Neural crest cell (in vitro differentiated cells): ENCODE data around the gene RER1. TPM values are rescaled to one million over a fixed set of nuclear protein-coding genes. Genes with fewer than 3 reads are reported as not detected.
A peak's percentile ranks its signal among the peaks of the same experiment; 100 is the strongest.

Experiments used
- DNase-seq: peaks from one replicate; pipeline ENCODE4 v3.0.0; 2021; ENCODE audit warnings: low read depth, mixed read lengths, low spot score
- H3K27ac Mint-ChIP-seq: one replicate; pipeline ENCODE4 v1.8.0; 2021; ENCODE audit warnings: mild to moderate bottlenecking, mixed read lengths; ENCODE audit not compliant: unreplicated experiment
- H3K27me3 Mint-ChIP-seq: 2 replicates; pipeline ENCODE4 v1.8.0; 2021; ENCODE audit warnings: low read depth, mild to moderate bottlenecking, mixed read lengths
- H3K36me3 Mint-ChIP-seq: 2 replicates; pipeline ENCODE4 v1.8.0; 2021; ENCODE audit warnings: low read depth, mild to moderate bottlenecking, mixed read lengths
- H3K4me1 Mint-ChIP-seq: 2 replicates; pipeline ENCODE4 v1.8.0; 2021; ENCODE audit warnings: mixed read lengths
- H3K4me3 Mint-ChIP-seq: one replicate; pipeline ENCODE4 v1.8.0; 2021; ENCODE audit warnings: mild to moderate bottlenecking, mixed read lengths
- H3K9me3 Mint-ChIP-seq: 2 replicates; pipeline ENCODE4 v1.8.0; 2021; ENCODE audit warnings: mixed read lengths
- total RNA-seq: library from RNA; stranded (reverse); gene quantifications from 2 replicates; pipeline ENCODE4 v1.2.1, GENCODE V29; 2021
- TF ChIP-seq, protein P1 (sequence below): fragments of 200-600 bp; sonication (generic); conservative IDR thresholded peaks from 2 replicates; pipeline ENCODE4 v1.5.0; 2021; ENCODE audit warnings: antibody characterized with exemption, mild to moderate bottlenecking

RER1 gene
- total RNA-seq, 1 donor from 2014 or later, result 108 TPM

DNA sequence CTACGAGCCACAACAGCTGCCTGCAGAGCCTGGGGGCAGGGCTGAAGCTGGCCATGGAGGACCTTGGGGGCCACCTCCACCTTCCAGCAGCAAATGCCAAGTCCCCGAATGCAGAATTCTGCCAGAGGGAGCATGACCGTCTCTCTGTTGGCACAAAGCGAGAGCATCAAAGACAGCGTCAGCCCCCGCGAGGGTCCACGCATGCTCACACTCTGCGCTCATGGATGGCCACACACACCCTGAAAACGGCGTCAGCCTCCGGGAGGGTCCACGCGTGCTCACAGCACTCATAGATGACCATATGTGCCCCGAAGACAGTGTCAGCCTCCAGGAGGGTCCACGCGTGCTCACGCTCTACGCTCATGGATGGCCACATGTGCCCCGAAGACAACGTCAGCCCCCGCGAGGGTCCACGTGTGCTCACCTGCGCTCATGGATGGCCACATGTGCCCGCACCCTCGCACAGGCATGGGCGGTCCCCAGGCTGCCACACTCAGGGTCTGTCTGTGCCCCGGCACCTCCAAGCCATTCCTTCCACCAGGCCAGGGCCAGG lies 46.8 kb upstream of the RER1 start:
- Mint-ChIP-seq H3K27me3 (no peaks in the 10 kb centered on the region), H3K9me3 (no peaks in the 10 kb centered on the region), H3K4me1 (peaks cover 8% of the 10 kb centered on the region), H3K27ac (no peak overlapping the region), H3K4me3 (no peak overlapping the region), H3K36me3 (no peaks in the 10 kb centered on the region)
- DNase-seq, result no peak
- TF ChIP-seq, protein P1, sequence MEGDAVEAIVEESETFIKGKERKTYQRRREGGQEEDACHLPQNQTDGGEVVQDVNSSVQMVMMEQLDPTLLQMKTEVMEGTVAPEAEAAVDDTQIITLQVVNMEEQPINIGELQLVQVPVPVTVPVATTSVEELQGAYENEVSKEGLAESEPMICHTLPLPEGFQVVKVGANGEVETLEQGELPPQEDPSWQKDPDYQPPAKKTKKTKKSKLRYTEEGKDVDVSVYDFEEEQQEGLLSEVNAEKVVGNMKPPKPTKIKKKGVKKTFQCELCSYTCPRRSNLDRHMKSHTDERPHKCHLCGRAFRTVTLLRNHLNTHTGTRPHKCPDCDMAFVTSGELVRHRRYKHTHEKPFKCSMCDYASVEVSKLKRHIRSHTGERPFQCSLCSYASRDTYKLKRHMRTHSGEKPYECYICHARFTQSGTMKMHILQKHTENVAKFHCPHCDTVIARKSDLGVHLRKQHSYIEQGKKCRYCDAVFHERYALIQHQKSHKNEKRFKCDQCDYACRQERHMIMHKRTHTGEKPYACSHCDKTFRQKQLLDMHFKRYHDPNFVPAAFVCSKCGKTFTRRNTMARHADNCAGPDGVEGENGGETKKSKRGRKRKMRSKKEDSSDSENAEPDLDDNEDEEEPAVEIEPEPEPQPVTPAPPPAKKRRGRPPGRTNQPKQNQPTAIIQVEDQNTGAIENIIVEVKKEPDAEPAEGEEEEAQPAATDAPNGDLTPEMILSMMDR, result no peak

DNA sequence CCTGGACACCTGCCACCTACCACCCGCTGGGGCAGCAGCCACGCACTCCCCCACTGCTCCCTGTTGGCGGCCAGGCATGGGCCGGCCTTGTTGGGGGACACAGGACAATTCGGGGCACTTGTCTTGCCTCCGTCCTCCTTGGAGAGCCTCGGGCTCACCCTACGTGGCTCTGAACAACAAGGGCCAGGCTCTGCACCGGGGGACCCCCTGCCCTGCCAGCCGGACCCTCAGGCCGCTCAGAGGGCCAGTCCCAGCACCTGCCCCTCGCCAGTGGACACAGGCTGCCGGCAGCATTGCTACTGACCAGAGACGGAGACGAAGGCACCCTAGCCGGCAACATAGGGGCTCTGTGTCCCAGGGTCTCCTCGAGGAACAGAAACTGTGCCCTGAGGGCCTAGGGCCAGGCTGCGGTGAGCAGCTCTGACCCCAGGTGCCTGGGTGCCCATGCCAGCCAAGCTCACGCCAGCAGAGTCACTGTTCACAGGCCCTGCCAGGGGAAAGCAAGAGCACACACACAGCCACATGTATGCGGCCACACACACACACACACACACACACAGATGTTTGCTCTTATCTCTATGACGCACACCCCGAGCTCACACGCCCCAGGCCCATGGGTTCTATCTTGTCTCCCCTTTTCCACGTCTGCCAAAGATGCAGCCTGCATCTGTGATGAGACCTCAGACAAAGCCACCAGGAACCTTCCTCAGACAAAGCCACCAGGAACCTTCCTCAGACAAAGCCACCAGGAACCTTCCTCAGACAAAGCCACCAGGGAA lies 46.2 kb upstream of the RER1 start:
- no peak overlapping the region for H3K4me3 Mint-ChIP-seq

DNA sequence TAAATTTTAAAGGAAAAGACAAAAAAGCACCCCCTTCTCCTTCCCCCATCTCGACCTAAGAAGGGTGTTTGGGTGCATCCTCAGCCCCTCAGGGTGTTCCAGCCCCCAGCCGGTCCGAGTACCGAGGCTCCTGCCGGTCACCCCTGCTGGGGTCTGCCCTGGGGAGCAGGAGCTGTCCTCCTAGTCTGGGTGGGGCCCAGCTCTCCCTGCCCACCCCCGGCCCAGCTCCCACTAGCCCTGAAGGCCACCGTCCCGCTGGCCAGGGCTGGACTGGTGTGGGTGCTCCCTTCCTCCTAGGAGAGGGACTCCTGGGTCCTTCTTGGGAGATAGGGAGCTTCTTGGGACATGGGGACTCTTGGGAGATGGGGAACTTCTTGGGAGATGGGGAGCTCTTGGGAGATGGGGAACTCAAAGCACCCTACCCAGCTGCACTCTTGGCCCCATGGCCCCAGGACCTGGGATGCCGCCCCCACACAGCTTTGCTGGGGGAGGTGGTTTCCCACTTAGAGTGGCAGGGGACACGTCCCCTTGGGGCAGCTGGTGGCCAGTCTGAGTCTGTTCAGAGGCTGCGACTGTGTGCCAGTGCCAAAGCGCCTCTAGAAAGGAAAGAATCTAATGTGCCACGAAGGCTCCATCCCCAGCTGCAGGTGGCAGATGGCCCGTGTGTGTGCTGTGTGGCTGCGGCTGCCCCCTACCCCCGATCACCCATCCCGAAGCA lies 44.8 kb upstream of the RER1 start:
- Mint-ChIP-seq H3K4me3 (no peak overlapping the region), H3K27me3 (no peaks in the 10 kb centered on the region), H3K27ac (no peak overlapping the region), H3K9me3 (no peaks in the 10 kb centered on the region), H3K36me3 (no peaks in the 10 kb centered on the region), H3K4me1 (peaks cover 17% of the 10 kb centered on the region)
- no peak for DNase-seq
- TF ChIP-seq, protein P1, result no peak

More for the DNA sequence above, 46.2 kb upstream of the RER1 start:
- TF ChIP-seq, protein P1, result no peak
- DNase-seq, result no peak
- Mint-ChIP-seq H3K27me3 (no peaks in the 10 kb centered on the region), H3K4me1 (peaks cover 13% of the 10 kb centered on the region), H3K36me3 (no peaks in the 10 kb centered on the region), H3K9me3 (no peaks in the 10 kb centered on the region), H3K27ac (peak overlapping the region; percentile 83)

DNA sequence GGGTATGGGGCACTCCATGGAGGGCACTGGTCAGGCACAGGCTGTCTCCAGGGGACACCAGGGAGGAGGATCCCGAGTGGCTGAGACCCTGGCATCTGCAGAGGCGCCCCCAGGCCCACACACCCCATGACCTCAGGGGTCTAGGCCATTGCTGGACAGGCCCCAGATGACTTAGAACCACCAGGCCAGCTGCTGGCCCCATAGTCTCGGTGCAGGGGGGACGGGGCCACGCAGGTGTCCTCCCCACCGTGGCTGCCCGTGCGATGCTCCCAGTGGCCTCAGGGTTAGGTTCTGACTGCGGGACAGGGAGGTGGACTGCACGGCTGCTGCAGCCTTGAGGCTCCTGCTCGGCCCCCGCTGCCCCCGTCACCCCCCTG lies 44.2 kb upstream of the RER1 start:
- Mint-ChIP-seq H3K4me1 (peaks cover 17% of the 10 kb centered on the region), H3K36me3 (no peaks in the 10 kb centered on the region), H3K4me3 (no peak overlapping the region), H3K27me3 (no peaks in the 10 kb centered on the region), H3K9me3 (no peaks in the 10 kb centered on the region), H3K27ac (no peak overlapping the region)
- DNase-seq, result no peak
- TF ChIP-seq, protein P1, result no peak

DNA sequence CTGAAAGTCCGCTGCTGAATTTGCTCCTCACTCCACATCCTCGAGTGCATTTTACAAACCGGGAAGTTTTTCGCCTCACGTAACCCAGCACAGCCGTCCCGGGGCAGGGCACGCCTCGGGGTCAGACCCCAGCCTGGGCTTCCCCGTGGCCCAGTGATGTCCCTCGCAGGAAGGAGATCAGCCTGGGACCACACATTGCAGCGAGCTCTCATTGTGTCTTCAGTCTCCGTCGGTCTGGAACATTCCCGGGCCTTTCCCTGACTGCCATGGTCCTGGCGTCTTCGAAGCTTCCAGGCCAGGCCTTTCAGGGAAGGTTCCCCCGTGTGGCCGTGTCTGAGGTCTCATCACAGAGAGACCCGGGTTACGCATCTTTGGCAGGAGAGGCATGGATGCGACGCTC lies 43.7 kb upstream of the RER1 start:
- no peaks in the 10 kb centered on the region for H3K27me3 Mint-ChIP-seq
- peaks cover 17% of the 10 kb centered on the region for H3K4me1 Mint-ChIP-seq
- no peak overlapping the region for H3K4me3 Mint-ChIP-seq
- H3K27ac Mint-ChIP-seq, result no peak overlapping the region
- H3K36me3 Mint-ChIP-seq, result no peaks in the 10 kb centered on the region
- TF ChIP-seq, protein P1, result no peak
- no peaks in the 10 kb centered on the region for H3K9me3 Mint-ChIP-seq
- no peak for DNase-seq
